ENCODE data around the gene SIM2.

Gene SIM2

GRCh38 chr21:36704958-36705678 lies 6.2 kb downstream of the SIM2 start:
- no peak for TF ChIP-seq EZH2phosphoT487 (IDR thresholded peaks at IDR 0.05; ENCODE audit: borderline replicate concordance, low read length)
- TF ChIP-seq CTCF (IDR thresholded peaks at IDR 0.05; ENCODE audit: low read depth, low read length, poor library complexity, severe bottlenecking), result no peak
- Histone ChIP-seq H3K4me3 (ENCODE audit: low read length) (no peak overlapping the region), H3K36me3 (ENCODE audit: control insufficient read depth, low read length) (no peaks in the 10 kb centered on the region), H3F3A (ENCODE audit: control insufficient read depth, insufficient read depth) (no peaks in the 10 kb centered on the region), H3K27ac (ENCODE audit: low read depth, low read length) (no peak overlapping the region), H3K27me3 (ENCODE audit: control insufficient read depth, low read length) (peaks cover 28% of the 10 kb centered on the region), H3K79me2 (ENCODE audit: control insufficient read depth, low read length) (no peaks in the 10 kb centered on the region), H3K9me2 (replicated peaks; ENCODE audit: control insufficient read depth, low read length) (no peaks in the 10 kb centered on the region), H3K4me2 (ENCODE audit: low read length) (no peak overlapping the region), H4K20me1 (ENCODE audit: control insufficient read depth, insufficient read depth, low read depth, low read length) (no peaks in the 10 kb centered on the region), H3K9me3 (ENCODE audit: control insufficient read depth, insufficient read depth, low read length) (peaks cover 2% of the 10 kb centered on the region; the same call in 1 of the 2 replicates), H3K4me1 (ENCODE audit: control insufficient read depth, low read length) (no peaks in the 10 kb centered on the region)

GRCh38 chr21:36705679-36706481 lies 7.0 kb downstream of the SIM2 start:
- no peaks in the 10 kb centered on the region for H3F3A ChIP-seq (ENCODE audit: control insufficient read depth, insufficient read depth)
- no peak for TF ChIP-seq EZH2phosphoT487 (IDR thresholded peaks at IDR 0.05; ENCODE audit: borderline replicate concordance, low read length)
- TF ChIP-seq CTCF (IDR thresholded peaks at IDR 0.05; ENCODE audit: low read depth, low read length, poor library complexity, severe bottlenecking), result peak; percentile 50
- no peaks in the 10 kb centered on the region for H3K4me1 ChIP-seq (ENCODE audit: control insufficient read depth, low read length)
- no peaks in the 10 kb centered on the region for H3K9me2 ChIP-seq (replicated peaks; ENCODE audit: control insufficient read depth, low read length)
- no peak overlapping the region for H3K4me2 ChIP-seq (ENCODE audit: low read length)
- H3K27ac ChIP-seq (ENCODE audit: low read depth, low read length), result no peak overlapping the region
- H4K20me1 ChIP-seq (ENCODE audit: control insufficient read depth, insufficient read depth, low read depth, low read length), result no peaks in the 10 kb centered on the region
- no peaks in the 10 kb centered on the region for H3K36me3 ChIP-seq (ENCODE audit: control insufficient read depth, low read length)
- peaks cover 28% of the 10 kb centered on the region for H3K27me3 ChIP-seq (ENCODE audit: control insufficient read depth, low read length)
- H3K79me2 ChIP-seq (ENCODE audit: control insufficient read depth, low read length), result no peaks in the 10 kb centered on the region
- H3K4me3 ChIP-seq (ENCODE audit: low read length), result no peak overlapping the region
- no peaks in the 10 kb centered on the region for H3K9me3 ChIP-seq (ENCODE audit: control insufficient read depth, insufficient read depth, low read length)

- TF ChIP-seq EZH2phosphoT487 (IDR thresholded peaks at IDR 0.05; ENCODE audit: borderline replicate concordance, low read length), result no peak
- TF ChIP-seq CTCF (IDR thresholded peaks at IDR 0.05; ENCODE audit: low read depth, low read length, poor library complexity, severe bottlenecking), result no peak
- Histone ChIP-seq H3K4me3 (ENCODE audit: low read length) (no peak overlapping the region), H3K27ac (ENCODE audit: low read depth, low read length) (no peak overlapping the region), H3F3A (ENCODE audit: control insufficient read depth, insufficient read depth) (no peaks in the 10 kb centered on the region), H3K9me2 (replicated peaks; ENCODE audit: control insufficient read depth, low read length) (no peaks in the 10 kb centered on the region), H3K36me3 (ENCODE audit: control insufficient read depth, low read length) (no peaks in the 10 kb centered on the region), H4K20me1 (ENCODE audit: control insufficient read depth, insufficient read depth, low read depth, low read length) (no peaks in the 10 kb centered on the region), H3K9me3 (ENCODE audit: control insufficient read depth, insufficient read depth, low read length) (no peaks in the 10 kb centered on the region), H3K4me2 (ENCODE audit: low read length) (no peak overlapping the region), H3K4me1 (ENCODE audit: control insufficient read depth, low read length) (no peaks in the 10 kb centered on the region), H3K27me3 (ENCODE audit: control insufficient read depth, low read length) (peaks cover 31% of the 10 kb centered on the region), H3K79me2 (ENCODE audit: control insufficient read depth, low read length) (no peaks in the 10 kb centered on the region)
Measured at GRCh38 chr21:36706482-36706852, 7.6 kb downstream of the SIM2 start.

Measured in DOHH2 (cell line).